Adipose tissue (tissue), 3 donors: Measurements from ENCODE around the gene UGT1A10. TPM values are rescaled to one million over a fixed set of nuclear protein-coding genes. Genes with fewer than 3 reads are reported as not detected.
"Not testable (repeated sequence)": the region's sequence is repeated elsewhere in the genome, so short reads cannot be mapped to it uniquely, and the experiment has no call there.

Source experiments
- H3K27ac ChIP-seq: one replicate; pipeline ENCODE4 v1.5.1; 2013; ENCODE audit warnings: low read depth, low read length
- WGBS, 3 donors: extraction: QIAGEN DNeasy Blood & Tissue Kit; methylation state at CpG; one replicate each; pipeline ENCODE4 v1.1.7; 2013; 5-methylcytosine and 5-hydroxymethylcytosine counted together
- polyA plus RNA-seq, 3 donors: library from polyadenylated mRNA; stranded (reverse); fragments of 200-250 nt; gene quantifications; one replicate each; pipeline ENCODE4 v1.2.3, GENCODE V29; 2013
- donor health status: healthy with polysubstance abuse.
- donor health status: Bipolar disorder and iron deficiency.
- donor health status: healthy.

Gene UGT1A10
- polyA plus RNA-seq = under 1 TPM in 1 of 3 donors, not detected in 2; 0.59 TPM

- 77 to 85% (median 83%) methylated on average over 10 of the region's 10 CpGs for WGBS, 3 donors
- not testable (repeated sequence) for H3K27ac ChIP-seq
These were observed at the start of gene UGT1A10 for GRCh38 chr2:233636306-233636705. UGT1A10 (plus strand) TSS chr2:233636448; CDS start chr2:233636523, 75 bp downstream.

- 80 to 95% (median 87%) methylated on average over 2 of the region's 2 CpGs for WGBS, 3 donors
- H3K27ac ChIP-seq = no peak overlapping the region
These were observed 47.8 kb upstream of the UGT1A10 start for GRCh38 chr2:233588400-233588799.

- 95 to 100% (median 96%) methylated on average over 1 of the region's 1 CpG for WGBS, 3 donors
- not testable (repeated sequence) for H3K27ac ChIP-seq
These were observed 43.5 kb upstream of the UGT1A10 start for GRCh38 chr2:233592706-233593105.

GRCh38 chr2:233593201-233593600, 43.0 kb upstream of the UGT1A10 start:
- H3K27ac ChIP-seq = no peak overlapping the region
- 82 to 90% (median 83%) methylated on average over 8 of the region's 8 CpGs for WGBS, 3 donors

GRCh38 chr2:233597522-233597921, 38.7 kb upstream of the UGT1A10 start:
- 41 to 68% (median 68%) methylated on average over 1 of the region's 1 CpG for WGBS, 3 donors
- H3K27ac ChIP-seq = no peak overlapping the region

GRCh38 chr2:233598952-233599351, 37.3 kb upstream of the UGT1A10 start:
- H3K27ac ChIP-seq = no peak overlapping the region
- 84% methylated on average over 3 of the region's 3 CpGs for WGBS, 3 donors

GRCh38 chr2:233600386-233600785, 35.9 kb upstream of the UGT1A10 start:
- H3K27ac ChIP-seq = no peak overlapping the region
- WGBS, 3 donors = 54 to 68% (median 60%) methylated on average over 2 of the region's 2 CpGs

- WGBS, 3 donors = 84 to 89% (median 86%) methylated on average over 1 of the region's 1 CpG
- no peak overlapping the region for H3K27ac ChIP-seq
These were observed 34.2 kb upstream of the UGT1A10 start for GRCh38 chr2:233602076-233602475.

GRCh38 chr2:233603520-233603919, 32.7 kb upstream of the UGT1A10 start:
- 77 to 78% (median 77%) methylated on average over 4 of the region's 4 CpGs for WGBS, 3 donors
- no peak overlapping the region for H3K27ac ChIP-seq

- 82 to 87% (median 85%) methylated on average over 3 of the region's 3 CpGs for WGBS, 3 donors
- H3K27ac ChIP-seq = no peak overlapping the region
These were observed 31.4 kb upstream of the UGT1A10 start for GRCh38 chr2:233604826-233605225.

- no peak overlapping the region for H3K27ac ChIP-seq
- 90 to 91% (median 91%) methylated on average over 1 of the region's 1 CpG for WGBS, 3 donors
These were observed 30.6 kb upstream of the UGT1A10 start for GRCh38 chr2:233605680-233606079.

- no peak overlapping the region for H3K27ac ChIP-seq
- WGBS, 3 donors = 66 to 83% (median 81%) methylated on average over 4 of the region's 4 CpGs
These were observed 25.0 kb upstream of the UGT1A10 start for GRCh38 chr2:233611284-233611683.

- WGBS, 3 donors = 56 to 71% (median 65%) methylated on average over 5 of the region's 5 CpGs
- not testable (repeated sequence) for H3K27ac ChIP-seq
These were observed 18.8 kb upstream of the UGT1A10 start, which contains the start of gene UGT1A8 for GRCh38 chr2:233617476-233617875. UGT1A8 (plus strand) TSS chr2:233617633; CDS start chr2:233617708, 75 bp downstream.

GRCh38 chr2:233620204-233620603, 16.0 kb upstream of the UGT1A10 start:
- 72 to 83% (median 77%) methylated on average over 4 of the region's 4 CpGs for WGBS, 3 donors
- H3K27ac ChIP-seq = no peak overlapping the region

GRCh38 chr2:233621863-233622262, 14.4 kb upstream of the UGT1A10 start:
- not testable (repeated sequence) for H3K27ac ChIP-seq
- 83 to 91% (median 90%) methylated on average over 5 of the region's 5 CpGs for WGBS, 3 donors

- no peak overlapping the region for H3K27ac ChIP-seq
- WGBS, 3 donors = 52 to 74% (median 61%) methylated on average over 5 of the region's 5 CpGs
These were observed 8.8 kb upstream of the UGT1A10 start for GRCh38 chr2:233627331-233628025.

- H3K27ac ChIP-seq = no peak overlapping the region
- 56 to 66% (median 61%) methylated on average over 5 of the region's 5 CpGs for WGBS, 3 donors
These were observed 2.6 kb downstream of the UGT1A10 start for GRCh38 chr2:233638836-233639235.

- H3K27ac ChIP-seq = no peak overlapping the region
These were observed 3.6 kb downstream of the UGT1A10 start for GRCh38 chr2:233639860-233640259.

- whole genome bisulfite sequencing, 3 donors = 64 to 97% (median 94%) methylated on average over 1 of the region's 1 CpG
- no peak overlapping the region for H3K27ac ChIP-seq
These were observed 6.9 kb downstream of the UGT1A10 start for GRCh38 chr2:233643128-233643527.

GRCh38 chr2:233646033-233646432, 9.8 kb downstream of the UGT1A10 start:
- H3K27ac ChIP-seq = not testable (repeated sequence)
- WGBS, 3 donors = 87 to 92% (median 88%) methylated on average over 3 of the region's 3 CpGs
